HG02884 (cell line): Measurements from ENCODE around the gene BTRC.
"Not testable (repeated sequence)": the region's sequence is repeated elsewhere in the genome, so short reads cannot be mapped to it uniquely, and the experiment has no call there.

Experiments used
- ATAC-seq: cut with Tn5 transposase; IDR thresholded peaks from one replicate; pipeline ENCODE4 v1.9.1; 2021; ENCODE audit warnings: mild to moderate bottlenecking, moderate library complexity; ENCODE audit not compliant: unreplicated experiment

The BTRC gene

DNA sequence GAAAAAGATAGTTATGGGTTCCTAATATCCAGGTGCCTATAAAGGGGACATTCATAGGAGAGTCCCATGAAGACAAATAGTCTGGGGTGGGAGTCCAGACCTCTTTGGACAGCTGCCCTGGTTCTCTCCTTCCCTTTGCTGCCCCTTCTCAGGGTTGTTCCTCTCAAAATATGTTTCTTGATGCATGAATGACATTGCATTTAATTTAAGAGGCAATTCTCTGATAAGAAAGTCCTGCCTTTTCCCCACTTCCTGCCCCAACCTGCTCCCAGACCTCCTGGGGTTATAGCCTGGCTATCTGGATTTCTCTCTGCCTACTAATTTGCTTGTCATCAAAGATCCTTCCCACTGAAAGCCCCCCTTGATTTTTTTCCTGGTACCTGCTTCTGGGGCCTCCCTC, 12.5 kb upstream of the BTRC start:
- ATAC-seq, result no peak

DNA sequence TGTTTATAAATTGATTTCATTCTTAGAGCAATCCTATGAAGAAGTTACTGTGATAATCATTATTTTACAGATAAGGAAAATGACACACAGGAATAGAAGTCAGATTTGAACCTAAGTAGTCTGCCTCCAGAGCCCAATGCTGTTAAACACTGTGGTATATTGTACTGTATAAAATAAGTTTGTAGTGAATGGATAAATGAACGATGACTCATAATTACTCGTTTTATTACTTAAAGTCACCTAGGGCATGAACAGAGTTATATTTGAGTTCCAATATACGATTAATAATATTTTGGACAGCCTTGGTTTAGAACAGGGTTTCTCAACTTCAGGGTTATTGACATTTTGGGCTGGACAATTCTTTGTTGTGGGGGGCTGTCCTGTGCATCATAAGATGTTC, 7.8 kb upstream of the BTRC start:
- no peak for ATAC-seq

DNA sequence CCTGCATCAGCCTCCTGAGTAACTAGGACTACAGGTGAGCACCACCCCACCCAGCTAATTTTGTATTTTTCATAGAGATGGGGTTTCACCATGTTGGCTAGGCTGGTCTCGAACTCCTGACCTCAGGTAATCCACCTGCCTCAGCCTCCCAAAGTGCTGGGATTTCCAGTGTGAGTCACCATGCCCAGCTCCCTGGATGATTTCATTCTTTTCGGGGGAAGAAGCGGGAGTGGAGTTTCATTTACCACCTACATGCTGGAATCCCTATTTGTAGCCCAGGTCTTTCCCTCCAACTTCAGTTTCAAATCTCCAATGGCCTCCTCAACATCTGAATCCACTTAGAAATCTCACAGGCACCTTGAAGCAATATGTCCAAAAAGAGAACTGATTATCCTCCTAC, 2.9 kb upstream of the BTRC start:
- ATAC-seq, result no peak

DNA sequence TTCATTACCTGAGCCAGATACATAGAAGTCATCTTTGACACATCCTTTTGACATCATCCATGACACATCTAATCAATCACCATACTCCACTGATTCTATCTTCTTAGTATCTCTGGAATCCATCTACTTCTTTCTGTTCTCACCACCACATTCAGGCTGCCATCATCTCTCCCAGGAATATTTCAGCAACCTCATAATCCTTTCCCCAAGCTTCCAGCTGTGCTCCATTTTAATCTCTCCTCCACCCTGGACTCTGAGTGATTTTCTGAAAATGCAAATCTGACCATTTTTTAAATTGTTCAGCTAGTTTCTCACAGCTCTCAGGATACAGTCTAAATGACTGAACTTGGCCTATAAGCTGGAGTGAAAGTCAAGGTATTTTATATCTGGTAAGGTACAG, 2.5 kb upstream of the BTRC start:
- ATAC-seq, result no peak

DNA sequence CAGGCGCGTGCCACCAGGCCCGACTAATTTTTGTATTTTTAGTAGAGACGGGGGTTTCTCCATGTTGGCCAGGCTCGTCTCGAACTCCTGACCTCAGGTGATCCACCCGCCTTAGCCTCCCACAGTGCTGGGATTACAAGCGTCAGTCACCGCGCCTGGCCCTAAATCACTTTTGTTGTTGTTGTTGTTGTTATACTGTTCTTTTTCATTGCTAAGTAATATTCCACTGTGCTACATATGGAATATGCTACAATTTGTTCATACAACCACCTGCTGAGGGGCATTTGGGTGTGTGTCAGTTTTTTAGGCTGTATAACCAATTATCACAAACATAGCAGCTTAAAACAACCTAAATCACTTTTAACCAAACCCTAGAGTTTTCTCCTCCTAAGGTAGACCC, 1.1 kb upstream of the BTRC start:
- ATAC-seq, result not testable (repeated sequence)

DNA sequence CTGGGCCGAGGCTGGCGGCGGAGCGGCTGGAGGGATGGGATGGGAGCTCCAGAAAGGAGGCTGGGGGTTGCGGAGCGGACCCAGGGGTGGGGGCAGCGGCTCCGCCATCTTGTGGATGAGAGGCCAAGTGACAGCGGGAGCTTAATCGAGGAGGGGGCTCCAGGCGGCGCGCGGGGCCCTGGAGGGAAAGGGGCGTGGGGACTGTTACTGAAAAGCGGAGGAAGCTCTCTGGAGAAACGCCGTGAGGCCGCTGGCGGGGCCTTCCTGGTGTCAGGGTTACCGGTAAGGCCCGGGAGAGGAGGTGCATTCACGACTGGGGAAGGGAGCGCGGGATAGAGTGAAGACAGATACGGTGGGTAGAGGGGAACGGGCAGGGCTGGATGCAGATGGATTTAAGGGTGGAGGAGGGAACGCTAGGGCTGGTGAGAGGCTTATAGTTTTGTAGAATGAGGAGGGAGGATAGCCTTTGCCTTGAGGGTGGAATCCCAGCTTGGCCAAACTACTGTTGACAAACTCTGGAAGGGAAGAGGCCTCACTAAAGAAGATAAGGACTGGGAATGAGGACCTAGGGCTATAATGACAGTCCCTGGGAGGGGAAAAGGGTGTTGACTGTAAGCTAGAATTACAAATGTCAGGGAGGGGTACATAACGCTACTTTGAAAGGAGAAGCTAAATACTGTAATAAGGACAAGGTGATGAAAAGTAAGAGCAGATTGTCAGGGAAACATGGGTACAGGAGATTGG, 535 bp downstream of the BTRC start:
- peak; percentile 23 for ATAC-seq

DNA sequence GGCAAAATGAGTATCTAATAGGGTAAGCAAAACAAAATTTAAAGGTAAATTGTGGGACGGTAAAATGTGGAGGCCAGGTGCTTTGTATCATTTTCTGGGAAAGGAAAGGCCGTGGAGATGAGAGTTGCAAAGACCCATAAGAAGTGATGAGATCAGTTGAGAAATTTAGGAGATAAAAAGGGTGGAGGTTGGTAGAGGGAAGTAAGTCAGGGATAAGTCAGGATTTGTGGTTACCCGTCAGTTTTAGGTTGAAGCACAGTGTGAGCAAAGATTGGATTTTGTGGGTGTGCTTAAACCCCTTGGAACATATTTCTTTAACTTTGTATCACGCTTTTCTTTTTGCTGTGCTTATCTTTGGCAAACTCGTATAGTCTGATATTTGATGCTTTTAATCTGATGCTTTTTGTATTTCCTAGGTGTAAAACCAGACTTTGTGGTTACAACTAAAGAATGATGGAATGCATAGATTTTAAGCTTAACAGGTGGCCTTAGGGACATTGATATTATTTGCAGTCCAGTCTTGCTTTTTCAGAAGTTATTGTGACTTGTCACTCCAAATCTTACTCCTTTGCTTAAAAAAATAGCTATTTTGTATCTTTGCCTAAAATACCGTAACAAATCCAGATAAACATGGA, 1.2 kb downstream of the BTRC start:
- ATAC-seq, result no peak

DNA sequence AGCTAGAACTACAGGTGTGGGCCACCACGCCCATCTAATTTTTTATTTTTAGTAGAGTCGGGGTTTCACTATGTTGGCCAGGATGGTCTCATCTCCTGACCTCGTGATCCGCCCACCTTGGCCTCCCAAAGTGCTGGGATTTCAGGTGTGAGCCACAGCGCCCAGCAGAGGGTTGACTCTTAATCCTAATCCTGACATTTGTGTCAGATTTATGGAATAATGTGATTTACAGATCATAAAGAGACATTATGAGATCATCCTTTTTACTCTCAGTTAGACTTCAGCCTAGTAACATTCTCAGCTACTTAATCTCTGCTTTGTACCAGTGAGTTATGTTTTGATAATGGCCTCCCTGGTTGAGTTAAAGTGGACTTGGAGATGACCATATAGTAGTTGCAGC, 2.2 kb downstream of the BTRC start:
- ATAC-seq, result no peak

DNA sequence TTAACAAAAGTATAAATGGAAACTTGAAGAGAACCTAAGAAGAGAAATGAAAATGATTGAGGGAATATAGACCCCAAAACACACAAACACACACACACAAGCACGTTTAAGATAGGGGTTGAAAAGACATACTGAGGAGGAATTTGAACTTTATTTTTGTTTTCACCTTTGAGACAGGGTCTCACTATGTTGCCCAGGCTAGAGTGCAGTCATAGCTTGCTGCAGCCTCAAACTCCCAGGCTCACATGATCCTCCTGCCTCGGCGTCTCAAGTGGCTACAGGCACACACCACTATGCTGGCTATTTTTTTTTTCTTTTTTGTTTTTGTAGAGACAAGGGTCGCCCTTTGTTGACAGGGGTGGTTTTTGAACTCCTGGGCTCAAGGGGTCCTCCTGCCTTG, 4.0 kb downstream of the BTRC start:
- no peak for ATAC-seq

DNA sequence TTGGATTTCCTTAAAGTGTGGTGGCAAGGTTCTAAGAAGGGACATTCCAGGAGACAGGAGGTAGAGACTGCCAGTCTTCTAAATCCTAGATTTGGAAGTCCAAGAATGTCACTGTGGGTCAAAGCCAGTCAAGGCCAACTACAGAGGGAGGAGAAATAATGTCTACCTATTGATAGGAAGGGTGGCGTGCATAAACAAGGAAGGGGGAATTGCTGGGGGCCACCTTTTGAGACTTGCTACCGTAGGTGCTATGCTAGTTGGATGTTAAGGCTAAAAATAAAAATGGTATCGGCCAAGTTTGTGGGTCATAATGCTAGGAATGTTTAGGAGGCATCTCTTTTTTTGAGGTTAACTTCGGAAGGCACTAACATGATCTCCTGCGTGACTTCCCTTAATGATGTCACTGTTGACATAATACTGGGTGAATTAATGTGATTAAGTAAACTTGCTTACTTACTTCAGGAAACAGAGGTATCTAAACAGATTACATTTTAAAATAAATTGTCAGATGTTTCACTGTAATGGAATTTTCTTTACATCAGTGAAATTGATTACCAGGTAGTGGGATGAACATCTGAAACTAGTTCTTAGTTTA, 4.8 kb downstream of the BTRC start:
- ATAC-seq, result no peak

DNA sequence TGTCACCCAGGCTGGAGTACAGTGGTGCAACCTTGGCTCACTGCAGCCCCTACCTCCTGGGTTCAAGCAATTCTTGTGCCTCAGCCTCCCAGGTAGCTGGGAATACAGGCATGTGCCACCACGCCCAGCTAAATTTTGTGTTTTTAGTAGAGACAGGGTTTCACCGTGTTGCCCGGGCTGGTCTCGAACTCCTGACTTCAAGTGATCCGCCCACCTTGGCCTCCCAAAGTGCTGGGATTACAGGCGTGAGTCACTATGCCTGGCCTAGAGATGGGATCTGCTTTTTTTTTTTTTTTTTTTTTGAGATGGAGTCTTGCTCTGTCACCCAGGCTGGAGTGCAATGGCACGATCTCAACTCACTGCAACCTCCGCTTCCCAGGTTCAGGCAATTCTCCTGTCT, 6.1 kb downstream of the BTRC start:
- not testable (repeated sequence) for ATAC-seq

DNA sequence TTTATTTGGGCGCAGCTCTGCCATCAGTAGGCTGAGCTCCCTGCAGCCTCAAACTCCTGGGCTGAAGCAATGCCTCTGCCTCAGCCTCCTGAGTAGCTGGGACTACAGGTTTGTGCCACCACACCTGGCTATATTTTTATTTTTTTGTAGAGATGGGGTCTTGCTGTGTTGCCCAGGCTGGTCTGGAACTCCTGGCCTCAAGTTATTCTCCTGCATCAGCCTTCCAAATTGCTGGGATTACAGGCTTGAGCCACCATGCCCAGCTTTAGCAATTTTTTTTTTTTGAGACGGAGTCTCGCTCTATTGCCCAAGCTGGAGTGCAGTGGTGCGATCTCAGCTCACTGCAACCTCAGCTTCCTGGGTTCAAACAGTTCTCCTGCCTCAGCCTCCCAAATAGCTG, 6.9 kb downstream of the BTRC start:
- ATAC-seq, result not testable (repeated sequence)

DNA sequence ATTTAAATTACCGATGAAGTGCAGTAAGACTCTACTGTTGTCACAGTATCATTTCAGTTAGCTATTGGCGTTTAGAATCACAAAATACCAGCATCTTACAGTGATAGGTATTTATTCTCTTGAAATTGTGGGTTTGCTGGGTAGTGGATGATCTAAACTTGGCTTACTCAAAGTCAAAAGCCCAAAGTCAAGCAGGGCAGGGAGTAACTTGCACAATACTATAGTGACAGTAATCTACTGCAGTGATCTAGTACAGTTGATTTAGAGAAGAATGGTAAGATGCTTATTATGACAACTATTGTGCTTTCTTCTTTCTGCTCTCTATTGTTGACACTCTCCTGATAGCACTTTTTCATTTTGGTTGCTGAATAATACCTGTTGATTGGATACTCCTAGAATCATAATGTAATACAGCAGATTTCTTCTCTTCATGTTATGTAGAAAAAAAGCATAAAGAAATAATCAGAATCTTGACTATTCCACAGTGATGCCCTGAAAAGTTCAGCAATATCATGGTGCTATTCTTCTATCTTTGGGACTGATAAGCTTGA, 10.0 kb downstream of the BTRC start:
- no peak for ATAC-seq

DNA sequence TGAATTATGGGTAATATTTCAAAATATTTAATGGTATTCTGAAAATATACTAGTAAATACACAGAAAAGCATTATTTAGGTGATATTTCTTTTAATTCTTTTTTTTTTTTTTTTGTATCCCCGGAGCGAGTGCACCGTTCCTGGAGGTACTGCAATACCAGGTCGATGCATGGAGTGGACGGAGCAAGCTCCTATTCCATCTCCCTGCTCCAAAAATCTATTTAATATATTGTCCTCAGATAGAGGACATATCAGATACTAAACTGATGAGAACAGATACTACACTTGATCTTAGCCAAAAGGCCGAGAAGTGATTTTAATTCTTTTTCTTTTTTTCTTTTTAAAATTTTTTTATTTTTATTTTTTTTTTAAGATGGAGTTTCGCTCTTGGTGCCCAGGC, 10.8 kb downstream of the BTRC start:
- no peak for ATAC-seq

DNA sequence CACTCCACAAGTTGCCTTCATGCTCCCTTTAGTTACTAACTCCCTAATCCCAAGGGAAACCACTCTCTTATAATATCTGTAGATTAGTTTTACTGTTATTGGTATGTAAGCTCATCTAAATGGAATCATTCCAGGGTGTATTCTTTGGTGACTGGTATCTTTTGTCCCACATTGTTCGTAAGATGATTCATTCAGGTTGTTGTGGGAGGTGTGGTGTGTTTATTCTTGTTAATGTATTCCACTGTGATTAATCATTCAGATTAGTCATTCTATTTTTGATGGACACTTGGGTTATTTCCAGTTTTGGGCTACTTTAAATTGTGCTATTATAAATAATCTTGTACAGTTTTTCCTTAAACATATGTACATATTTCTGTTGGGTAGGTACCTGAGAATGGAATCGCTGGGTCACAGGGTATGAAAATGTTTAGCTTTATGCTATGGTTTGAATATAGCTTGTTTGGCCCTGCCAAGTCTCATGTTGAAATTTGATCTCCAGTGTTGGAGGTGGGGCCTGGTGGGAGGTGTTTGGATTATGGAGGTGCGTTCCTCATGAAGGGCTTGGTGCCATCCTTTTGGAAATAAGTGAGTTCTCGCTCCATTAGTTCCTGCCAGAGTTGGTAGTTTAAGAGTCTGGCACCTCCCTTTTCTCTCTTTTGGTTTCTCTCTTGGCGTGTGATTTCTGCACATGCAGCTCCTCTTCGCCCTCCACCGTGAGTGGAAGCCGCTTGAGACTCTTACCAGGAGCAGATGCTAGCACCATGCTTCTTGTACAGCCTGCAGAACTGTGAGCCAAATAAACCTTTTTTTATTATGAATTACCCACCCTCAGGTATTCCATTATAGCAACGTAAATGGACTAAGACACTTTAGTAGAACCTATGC, 13.8 kb downstream of the BTRC start:
- no peak for ATAC-seq

DNA sequence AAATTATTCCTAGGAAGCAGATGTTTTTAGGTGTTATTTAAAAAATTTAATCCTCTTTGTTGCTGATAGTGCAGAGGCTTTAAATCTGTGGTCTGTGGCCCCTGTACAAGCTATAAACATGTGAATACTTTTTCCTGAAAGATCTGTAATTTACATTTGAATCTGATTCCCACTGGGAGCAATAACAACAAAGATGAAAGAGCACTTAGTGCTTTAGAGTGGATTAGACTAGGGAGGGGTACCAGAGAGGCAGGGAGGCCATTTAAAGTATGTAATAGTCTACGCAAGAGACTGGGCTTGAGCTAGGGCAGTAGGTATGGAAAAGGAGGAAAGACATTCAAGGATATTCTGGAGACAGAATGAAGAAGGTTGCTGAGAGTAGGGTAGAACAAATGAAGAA, 19.1 kb downstream of the BTRC start:
- ATAC-seq, result no peak

DNA sequence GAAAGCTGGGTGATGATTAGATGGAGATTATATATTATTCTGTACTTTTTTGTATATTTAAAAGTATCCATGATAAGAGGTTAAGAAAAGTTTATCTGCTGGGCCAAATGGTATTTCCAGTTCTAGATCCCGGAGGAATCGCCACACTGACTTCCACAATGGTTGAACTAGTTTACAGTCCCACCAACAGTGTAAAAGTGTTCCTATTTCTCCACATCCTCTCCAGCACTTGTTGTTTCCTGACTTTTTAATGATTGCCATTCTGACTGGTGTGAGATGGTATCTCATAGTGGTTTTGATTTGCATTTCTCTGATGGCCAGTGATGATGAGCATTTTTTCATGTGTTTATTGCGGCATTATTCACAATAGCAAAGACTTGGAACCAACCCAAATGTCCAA, 20.0 kb downstream of the BTRC start:
- ATAC-seq, result not testable (repeated sequence)

DNA sequence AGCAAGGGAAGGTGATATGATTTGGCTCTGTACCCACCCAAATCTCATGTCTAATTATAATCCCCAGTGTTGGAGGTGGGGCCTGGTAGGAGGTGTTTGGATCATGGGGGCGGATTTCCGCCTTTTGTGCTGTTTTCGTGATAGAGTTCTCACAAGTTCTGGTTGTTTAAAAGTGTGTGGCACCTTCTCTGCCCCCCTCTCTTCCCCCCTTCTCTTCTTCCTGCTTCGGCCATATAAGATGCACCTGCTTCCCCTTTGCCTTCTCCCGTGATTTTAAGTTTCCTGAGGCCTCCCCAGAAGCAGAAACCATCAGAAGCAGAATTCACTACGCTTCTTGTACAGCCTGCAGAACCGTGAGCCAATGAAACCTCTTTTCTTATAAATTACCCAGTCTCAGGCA, 21.1 kb downstream of the BTRC start:
- ATAC-seq, result no peak

DNA sequence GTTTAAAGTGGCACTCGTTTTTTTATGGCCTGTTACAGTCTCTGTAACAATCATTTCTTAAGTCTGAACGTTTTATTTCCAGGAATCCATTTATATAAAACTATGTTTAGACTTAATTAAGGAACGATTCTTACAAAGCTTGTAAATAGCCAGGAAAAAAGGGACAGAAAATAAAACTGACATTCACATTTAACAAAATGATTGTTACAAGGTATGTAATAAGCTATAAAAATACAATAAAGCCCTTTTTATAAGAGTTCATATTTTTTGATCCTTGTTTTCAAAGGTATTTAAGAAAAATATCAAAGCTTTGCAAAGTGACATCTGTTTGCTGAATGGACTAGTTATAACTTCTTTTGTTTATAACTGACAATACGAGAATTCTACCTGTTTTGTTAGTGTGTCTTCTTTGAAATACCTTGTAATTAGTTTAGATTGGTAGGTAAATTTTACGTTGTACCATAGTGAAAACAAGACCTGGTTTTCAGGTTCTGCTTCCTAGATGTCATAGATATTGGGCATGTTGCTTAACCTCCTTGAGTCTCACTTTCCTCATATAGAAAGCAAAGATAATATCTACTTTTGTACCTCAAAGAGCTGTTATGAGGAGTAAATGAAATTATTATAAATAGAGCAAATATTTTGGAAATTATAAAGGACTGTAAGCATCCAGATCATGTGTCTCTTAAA, 25.8 kb downstream of the BTRC start:
- no peak for ATAC-seq

DNA sequence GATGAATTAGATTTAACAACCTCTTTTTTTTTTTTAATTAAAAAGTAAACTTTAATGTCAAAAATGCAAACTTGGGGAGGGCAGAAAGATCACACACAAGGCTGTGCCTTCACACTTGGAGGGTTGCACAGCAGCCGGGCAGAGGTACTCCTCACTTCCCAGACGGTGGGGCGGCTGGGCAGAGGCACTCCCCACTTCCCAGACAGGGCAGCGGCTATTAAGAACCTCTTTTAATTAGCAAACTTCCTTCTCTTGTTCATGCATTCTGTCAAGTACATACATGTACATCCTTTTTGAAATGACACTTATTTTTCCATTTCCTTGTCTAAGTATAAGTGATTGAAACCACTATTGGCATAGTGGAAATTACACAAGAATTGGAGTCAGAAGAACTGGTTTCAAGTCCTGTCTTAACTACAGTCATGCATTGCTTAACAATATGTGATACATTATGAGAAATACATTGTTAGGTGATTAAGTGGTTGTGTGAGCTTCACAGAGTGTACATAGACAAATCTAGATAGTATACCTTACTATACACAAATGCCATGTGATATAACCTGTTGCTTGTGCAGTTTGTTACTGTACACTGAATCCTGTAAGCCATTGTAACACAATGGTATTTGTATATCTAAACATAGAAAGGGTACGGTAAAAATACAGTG, 26.5 kb downstream of the BTRC start:
- ATAC-seq, result no peak
